ENCODE results near the gene TNIK.

DNA sequence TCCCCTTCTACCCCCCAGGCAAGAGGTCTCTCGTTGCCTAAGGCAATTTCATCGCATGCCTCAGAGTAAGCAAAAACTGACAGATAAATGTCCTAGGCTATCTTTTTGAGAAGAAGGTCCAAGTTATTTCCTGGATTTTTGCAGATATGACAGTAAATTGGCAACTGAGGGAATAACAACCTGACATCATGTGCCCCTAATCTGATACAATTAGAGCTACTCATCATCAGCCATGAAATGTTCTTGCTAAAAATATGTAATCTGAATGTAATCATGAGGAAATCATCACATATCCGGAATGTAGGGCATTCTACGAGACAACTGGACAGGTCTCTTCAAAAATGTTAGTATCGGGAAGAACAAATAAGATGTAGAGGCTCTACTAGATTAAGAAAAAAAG lies 44.1 kb downstream of the TNIK start:
- TF ChIP-seq POLR2A (IDR thresholded peaks at IDR 0.05) (no peak), CTCF (IDR thresholded peaks at IDR 0.05) (no peak)
